Stimulated activated CD4-positive, alpha-beta T cell treated with anti-CD3 and anti-CD28 coated beads, Interleukin-4, amount 100 ng/mL, for 4 hours (primary cell): ENCODE results near the gene MAP4.
"Not testable (repeated sequence)": the region's sequence is repeated elsewhere in the genome, so short reads cannot be mapped to it uniquely, and the experiment has no call there.

Experiments
- DNase-seq, 2 experiments: peaks; one replicate each; pipeline ENCODE4 v3.0.0-alpha.2; 2020

The MAP4 gene

DNA sequence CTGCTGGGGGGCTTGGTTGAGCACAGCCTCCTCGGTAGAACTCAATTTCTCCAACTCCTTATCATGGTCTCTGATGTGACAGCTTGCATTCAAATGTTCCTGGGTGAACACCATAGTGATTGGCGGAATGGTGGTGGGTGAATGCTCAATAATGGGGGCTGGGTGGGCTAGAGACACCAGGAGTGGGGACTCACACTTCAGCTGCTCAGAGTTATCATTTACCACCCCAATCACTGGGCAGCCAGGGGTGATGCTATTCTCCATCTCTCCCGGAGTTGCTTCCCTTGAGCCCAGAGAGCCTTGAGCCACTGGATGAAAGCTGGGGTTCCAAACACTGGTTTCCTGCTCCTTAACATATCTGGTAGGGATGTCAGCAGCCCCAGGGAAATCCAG is 124.6 kb downstream of the MAP4 start:
- no peak for DNase-seq

DNA sequence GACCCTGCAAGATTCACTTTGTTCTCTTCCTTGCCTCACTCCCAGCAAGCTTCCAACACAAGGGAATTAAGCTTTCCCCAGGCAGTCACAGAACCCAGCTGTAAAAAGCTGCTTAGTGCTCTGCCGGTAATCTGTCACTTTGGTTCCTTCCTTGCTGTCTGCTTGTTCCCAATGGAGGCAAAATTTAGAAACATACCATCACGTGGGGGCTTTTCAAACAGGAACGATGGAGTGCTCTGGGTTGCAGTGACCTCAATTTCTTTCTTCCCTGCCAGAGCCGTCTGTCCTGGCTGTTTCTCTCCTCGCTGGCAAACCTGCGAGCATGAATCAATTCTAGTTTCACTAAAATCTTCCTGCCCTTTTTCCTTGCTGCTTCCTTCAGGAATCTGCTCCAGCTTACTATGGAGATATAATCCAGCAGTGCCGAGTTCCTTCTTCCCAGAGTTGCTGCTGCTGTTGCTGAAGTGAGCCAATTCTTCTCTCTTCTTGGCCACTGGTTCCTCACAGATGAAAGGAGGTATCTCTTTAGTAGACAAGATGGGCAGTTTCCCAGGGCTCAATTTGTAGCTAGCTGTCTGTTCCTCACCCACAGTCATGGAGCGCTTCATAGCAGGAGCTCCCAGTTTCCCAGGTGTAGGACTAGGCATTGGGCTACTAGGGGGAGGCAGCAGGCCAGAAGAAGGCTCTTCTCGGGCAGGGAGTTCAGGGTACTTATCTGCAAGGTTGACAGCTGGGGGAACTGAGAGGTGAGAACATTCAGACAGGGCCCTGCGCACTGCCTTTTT is 125.2 kb downstream of the MAP4 start:
- DNase-seq = no peak

DNA sequence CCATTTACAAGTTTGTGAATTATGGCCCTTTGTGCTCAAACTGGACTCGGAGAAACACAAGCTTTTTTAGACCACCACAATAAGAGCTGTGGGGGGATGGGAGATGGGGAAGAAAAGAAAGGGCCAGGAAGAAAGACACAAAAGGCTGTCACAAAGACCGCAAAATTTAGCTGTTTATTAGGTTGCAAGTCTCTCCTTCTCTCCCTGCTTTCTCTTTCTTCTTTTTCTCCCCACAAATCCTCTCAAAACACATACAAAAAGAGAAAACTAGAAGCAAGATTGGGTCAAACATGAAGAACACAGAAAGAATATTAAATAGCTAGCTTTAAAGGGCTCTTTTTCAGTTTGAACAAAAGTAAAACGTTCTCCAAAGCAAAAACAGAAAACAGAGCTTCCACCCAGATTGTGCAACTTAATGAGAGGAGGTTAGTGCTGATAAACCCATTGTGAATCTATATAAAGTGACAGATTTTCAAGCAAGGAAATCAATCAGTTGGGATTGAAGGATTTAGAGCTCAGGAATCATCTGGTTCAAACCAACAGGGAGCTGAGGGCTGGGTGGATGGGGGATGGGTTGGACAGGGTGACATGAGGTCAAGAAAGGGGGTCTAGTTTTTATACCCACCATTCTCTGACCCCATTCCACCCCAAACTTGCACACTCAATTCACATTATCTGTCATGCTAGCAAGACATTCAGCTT is 125.9 kb downstream of the MAP4 start:
- DNase-seq = no peak

DNA sequence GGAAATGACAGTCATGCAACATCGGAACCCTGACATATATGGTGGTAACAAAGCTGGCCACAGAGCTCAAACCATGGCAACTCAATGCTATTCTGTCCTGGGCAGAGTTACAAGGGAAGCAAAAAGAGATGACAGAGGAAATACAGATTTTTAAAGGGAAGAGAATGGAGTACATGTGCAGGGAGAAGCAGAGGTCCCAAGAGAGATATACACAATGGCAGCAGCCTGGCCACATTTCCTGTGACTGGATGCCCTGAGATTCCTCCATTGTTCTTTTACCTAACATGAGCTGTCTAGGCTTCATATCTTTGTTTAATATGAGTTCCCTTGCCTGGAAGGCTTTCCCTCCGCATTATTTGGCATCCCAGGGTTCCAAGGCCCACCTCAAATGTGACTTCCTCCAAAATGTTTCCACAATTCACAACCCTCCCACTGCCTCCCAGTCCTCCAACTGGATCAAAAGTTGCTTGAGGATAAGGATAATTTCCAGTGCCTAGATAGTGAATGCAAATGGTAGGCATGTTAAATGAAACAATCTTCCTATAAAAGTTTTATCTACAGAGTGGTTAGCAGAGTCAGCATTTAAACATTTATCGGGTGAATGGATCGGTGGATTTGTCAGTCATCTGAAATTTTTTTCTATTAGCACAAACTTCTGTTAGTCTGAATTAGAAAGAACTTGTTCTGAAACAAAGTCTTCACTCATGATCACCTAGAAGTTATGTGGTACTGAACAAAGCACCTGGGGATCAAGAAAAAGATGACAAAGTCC is 127.0 kb downstream of the MAP4 start:
- no peak for DNase-seq

DNA sequence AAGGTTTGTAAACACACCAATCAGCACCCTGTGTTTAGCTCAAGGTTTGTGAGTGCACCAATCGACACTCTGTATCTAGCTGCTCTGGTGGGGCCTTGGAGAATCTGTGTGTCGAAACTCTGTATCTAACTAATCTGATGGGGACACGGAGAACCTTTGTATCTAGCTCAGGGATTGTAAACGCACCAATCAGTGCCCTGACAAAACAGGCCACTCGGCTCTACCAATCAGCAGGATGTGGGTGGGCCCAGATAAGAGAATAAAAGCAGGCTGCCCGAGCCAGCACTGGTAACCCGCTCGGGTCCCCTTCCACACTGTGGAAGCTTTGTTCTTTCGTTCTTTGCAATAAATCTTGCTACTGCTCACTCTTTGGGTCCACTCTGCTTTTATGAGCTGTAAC is 128.2 kb downstream of the MAP4 start:
- not testable (repeated sequence) for DNase-seq

DNA sequence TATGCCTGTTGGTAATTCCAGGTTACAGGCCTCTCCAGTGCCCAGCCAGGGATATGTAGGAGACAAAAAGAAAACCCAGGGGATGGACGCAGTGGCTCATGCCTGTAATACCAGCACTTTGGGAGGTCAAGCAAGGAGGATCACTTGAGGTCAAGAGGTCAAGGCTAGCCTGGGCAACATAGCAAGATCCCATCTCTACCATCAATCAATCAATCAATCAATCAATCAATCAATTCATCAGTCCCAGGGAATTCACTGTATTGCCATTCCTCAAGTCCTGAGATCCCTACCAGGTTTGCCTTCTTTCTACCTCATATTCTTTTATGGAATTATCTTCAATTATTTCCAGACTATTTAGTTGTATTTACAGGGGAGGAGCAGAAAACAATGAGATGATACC is 131.0 kb downstream of the MAP4 start:
- DNase-seq = no peak

DNA sequence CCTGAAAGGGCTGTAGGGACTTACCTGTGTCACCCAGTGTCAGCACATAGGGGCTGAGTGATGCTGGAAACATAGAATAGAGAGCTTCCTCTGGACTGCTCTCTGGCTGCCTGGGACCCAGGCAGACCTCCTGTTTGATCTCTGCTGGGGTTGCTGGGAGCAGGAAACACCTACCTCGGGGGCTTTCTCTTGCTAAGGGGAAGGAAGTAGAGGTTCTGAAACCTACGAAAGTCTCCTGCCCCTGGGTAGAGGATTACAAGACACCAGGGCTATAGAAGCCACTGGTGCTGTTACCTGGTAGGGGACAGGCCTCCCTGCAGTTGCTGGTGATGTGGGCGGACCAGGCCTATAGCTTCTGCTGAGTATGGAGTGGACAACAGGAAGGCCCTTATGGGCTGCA is 131.6 kb downstream of the MAP4 start:
- DNase-seq = no peak

DNA sequence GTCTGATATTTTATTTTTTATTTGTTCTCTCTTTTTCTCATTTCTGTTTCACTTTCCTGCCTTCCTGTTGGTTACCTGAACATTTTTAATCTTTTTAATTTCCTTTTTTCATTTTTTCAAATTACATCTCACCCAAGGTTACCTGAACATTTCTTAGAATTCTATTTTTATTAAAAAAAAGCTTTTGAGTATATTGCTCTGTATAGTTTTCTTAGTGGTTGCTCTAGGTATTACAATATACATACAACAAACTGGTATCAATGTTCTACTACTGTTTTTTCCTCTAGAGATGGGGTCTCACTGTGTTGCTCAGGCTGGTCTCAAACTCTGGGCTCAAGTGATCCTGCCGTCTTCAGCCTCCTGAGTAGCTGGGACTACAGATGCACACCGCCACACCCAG is 133.9 kb downstream of the MAP4 start:
- no peak for DNase-seq

DNA sequence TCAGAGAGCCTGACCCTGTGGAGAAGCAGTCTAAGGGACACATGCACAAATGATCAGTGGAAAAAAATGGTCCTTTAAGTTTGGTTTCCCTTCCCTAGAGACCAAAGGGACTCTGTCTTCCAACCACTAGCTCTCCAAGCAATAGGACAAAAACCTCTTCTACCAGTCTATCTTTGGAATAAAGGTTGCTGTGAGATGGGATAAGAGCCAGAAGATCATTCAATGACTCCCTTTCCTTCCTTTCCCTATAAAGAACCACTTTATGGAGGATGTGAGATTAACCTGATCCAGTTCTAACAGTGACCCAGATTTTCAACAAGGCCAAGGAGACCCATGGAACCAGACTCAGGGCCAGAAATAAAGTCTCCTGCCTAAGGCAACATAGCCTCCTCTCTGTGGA is 138.5 kb downstream of the MAP4 start:
- no peak for DNase-seq

DNA sequence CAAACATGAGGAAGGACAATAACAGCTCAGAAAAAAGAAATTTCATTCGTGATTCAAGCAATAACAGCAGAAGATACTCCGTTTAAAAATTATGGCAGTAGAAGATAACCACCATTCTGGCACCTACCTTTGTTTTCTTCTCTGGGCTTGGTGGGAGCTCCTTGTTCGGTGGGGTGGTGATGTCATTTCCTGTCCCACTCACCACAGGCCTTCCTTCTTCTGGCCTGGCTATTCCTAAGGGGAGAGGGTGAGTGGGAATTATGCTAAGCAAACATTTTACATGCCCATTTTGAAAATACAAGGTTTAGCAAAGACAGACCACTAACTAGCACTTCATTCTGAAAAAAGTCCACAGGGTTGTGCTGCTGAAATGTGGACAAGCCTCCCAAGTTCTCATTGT is 138.9 kb downstream of the MAP4 start:
- DNase-seq = no peak

DNA sequence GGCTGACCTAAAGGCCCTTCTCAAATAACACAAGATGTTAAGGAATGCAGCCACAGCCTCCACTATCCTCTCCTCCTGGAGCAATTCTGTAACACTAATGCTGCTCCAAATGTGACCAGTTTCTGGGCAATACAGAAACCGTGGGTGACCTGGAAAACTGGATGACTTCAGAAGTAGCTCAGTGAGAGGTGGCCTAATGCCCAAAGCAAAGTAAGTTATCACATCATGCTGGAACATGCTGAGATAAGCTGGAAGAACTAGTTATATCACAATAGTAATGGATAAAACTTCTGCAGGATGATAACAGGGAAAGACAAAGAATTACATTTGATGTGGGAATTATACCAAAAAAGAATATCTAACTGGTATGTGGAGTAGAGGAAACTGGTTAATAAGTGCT is 141.3 kb downstream of the MAP4 start:
- no peak for DNase-seq

DNA sequence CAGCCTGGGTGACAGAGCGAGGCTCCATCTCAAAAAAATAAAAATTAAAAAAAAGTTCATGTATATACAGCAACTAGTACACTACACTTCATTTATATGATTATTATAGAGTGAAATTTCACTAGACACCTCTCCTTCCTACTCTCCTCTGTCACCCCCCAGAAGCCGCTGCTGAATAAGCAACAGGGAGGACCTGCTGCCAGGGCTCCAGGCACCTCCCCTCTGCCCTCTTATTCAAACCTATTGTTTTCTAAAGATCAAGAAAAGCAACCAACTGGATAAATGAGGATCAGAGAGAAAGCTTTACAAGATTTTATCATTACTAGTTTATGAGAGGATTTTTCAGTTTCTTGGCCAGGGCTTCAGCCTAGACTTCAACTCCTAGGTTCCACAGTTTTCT is 141.8 kb downstream of the MAP4 start:
- no peak for DNase-seq

DNA sequence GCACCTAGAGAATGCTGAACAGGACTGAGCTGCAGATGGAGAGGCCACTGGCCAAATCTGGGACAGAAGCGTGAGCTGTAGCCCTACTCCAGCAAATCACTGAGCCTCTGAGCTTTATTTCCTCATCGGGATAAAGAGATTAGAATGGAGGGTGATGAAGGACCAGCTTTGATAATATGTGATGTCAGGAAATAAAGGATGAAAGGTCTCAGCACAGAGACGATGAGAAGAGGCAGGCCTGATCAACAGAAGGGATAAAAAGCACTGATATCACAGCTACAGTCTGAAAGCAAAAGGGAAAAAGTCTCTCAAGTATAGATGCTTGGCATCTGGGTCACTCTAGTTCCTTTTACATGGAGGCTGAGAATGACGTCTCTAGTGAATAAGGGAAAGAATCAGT is 143.3 kb downstream of the MAP4 start:
- no peak for DNase-seq

DNA sequence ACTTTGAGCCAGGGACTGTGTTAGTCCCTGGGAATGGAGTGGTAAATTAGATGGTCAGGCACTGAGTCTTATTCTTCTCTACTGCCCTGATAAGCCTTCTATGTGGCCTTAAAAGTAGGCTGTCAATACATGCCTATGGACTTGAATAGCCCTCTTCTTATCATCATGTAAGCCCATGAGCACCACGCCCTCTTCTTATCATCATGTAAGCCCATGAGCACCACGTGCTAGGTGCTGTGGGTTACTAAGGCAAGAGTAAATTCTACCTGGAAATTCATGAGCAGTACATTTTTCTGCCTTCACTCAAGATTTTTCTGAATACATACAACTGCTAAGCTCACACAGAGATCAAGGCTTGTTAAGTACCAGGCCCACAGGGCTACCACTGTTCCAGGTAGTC is 144.8 kb downstream of the MAP4 start:
- no peak for DNase-seq

DNA sequence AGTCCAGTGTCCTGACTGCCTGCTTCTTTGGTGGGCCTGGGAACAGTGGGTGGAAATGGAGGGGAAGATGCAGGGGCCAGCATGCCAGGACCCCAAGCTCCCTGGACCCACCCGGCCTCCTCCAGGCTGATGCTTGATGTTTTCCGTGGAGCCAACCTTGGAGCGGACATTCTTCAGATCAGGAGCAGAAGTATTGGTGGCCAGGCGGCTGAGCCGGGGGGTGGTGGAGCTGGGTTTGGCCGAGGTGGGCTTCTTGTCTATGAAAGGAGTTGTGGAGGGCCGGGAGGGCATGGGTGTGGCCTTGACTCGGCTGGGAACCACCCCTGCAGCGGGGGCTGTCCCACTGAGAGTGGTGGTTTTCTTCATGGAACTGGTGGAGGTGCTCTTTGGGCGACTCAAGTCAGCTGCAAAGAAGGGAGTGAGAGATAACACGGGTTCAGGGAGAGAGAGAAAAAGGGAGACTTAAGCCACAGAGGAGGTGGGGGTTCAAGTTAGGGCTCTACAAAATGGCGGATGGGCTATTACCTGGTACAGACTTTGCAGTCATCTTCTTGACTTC is 145.4 kb downstream of the MAP4 start:
- no peak for DNase-seq

DNA sequence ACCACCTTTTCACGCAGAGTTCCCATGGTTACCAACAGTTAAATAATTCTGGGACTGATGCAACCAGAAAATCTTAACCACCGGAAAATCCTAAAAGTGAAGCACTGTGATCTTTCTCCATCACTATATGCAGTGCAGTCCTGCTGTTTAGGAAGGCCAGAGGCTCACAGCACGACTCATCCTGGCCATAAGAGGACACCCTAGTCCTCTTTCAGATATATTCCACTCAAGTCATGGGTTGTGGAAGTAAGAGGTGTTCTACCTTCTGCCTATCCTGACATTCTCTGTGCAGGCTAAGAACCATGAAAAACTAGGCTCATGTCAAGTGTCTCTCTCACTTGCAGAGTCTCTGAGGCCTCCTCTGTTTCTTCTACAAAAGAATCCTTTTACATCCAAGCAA is 146.1 kb downstream of the MAP4 start:
- no peak for DNase-seq

DNA sequence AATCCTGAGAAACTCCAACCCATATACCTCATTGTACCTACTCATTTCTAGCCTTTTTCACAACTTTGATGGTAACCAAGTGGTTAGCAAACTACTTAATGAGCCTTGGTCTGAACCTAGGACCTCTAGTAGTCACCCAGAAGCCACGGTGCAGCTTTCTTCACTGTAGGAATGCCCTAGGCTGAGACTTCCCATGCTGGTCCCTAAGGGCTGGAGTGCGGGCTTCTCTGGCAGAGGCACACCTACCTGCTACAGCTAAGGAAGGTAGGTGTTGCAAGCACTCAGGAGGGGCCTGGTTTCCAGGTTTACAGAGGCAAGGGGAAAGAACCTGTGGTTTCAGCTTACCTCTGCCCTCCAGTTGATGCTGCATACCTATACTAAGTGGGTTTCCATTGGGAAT is 147.9 kb downstream of the MAP4 start:
- DNase-seq = no peak

DNA sequence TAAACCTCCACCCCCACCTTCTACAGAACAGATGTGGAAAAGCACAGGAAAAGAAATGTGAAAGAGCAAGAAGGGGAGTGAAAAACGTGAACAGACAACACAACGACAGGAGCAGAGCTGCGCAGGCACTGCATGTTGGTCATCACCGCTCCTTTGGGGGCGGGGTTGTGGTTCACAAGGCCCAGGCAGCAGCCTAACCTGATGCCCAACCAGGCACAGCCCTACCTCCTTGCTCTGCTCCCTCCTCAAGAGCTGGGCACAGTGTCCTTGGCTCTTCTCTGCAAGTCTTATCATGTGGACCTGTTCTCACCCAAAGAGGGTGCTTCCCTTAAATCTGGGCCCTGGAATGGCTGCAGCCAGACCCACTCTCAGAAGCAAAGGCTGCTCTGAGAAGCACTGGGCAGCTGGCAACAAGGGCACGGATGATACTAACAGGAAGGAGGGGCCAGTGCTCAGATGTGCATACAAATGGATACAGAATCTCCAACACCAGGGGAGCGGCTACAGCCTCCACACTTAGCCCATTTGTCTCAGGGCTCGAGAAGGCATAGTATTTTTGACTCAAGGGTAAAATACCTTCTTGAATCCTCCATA is 148.7 kb downstream of the MAP4 start:
- DNase-seq = no peak

DNA sequence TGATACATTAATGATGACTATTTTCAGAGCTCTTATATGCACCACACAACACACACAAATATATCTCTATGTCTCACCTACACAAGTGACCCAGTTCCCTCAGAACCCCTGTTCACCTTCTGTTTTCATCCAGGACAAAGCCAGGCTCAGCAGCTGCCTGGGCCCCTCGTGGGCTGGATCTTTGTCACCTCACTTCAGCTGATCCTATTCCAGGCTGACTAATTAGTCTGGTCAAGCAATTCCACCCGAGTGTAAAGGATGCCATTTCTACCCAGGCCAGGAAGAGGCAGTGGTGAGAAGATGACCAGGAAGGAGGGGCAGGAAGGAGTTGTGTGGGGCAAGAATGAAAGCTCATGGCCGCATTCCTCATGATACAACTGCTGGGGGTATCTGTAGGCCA is 151.0 kb downstream of the MAP4 start:
- DNase-seq = no peak

DNA sequence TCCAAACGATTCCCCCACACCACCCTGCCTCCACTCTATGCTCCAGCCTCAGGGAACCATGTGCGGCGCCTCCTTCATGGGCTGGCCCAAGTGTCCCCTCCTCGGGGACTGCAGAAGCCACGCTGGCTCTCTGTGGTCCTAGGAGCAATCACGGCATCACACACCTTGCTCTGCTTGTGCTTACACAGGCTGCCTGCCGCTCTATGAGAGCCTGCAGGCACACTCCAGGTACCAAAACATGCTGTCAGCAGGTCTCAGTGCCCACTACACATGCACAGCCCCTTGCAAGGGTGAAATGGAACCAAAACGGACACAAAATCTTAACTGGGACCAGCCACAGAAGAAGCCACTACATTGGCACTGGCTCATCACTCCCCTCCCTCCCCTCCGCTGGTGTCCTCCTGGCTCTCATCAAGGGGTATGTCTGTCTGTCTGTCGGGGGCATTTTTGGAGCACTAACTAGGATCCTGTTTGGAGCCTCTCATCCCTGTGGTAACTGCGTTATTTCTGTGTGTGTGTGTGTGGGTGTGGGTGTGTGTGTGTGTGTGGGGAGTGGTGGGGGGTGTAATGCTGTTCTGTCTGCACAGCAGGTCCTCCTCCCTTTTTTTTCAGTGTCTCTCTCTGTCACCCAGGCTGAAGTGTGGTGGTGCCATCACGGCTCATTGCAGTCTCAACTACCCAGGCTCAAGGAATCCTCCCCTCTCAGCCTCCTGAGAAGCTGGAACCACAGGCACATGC is 152.7 kb downstream of the MAP4 start:
- DNase-seq = no peak

DNA sequence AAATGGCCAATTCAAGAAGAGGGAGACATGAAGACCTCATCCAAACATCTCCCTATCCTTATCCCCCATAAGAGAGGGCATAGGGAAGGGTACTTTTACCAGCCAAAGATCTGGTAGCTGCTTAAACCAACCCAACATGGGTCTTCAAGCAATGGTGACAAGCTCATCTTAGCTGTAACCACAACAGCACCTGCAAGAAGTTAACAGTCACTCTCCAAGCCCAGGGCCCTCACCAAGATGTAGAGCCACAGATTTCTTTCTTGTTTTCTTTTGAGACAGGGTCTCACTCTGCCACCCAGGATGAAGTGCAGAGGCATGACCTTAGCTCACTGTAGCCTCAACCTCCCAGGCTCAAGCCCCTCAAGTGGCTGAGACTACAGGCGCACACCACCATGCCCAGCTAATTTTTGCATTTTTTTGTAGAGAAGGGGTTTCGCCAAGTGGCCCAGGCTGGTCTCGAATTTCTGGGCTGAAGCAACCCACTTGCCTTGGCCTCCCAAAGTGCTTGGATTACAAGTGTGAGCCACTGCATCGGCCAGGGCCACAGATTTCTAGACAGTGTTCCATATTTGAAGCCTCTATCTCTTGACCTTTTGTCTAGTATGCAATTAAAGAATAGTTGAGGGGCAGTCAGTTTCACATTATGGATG is 156.1 kb downstream of the MAP4 start:
- DNase-seq = no peak

DNA sequence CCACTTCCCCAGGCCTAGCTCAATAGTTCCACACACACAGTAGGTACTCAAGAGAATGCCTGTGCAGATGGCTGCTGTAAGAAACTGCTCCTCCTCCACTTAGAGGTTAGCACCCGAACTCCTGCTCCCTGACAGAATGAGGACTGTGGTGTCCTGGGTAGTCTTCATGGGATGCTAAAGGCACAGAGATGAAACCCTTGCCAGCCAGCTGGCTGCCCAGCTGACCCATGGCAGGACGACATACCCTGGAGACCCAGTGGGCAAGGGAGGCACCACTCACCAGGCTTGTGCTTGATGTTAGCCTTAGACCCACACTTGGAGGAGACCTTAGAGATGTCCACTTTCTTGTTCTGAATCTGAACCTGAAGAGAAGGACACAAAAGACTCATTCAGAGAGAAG is 159.1 kb downstream of the MAP4 start:
- no peak for DNase-seq
